HEK293T (cell line): ENCODE measurements around the gene ATG13.
"Not testable (repeated sequence)": the region's sequence is repeated elsewhere in the genome, so short reads cannot be mapped to it uniquely, and the experiment has no call there.

ENCODE experiments used
- CTCF ChIA-PET: fragments of 350-600 bp; formaldehyde crosslinking; extraction: SDS; loops from one replicate; lab custom pipeline; 2021; ENCODE audit warnings: antibody characterized with exemption, inconsistent platforms; lab: Yijun Ruan, JAX
- POLR2A ChIA-PET: fragments of 350-600 bp; formaldehyde crosslinking; extraction: SDS; loops from one replicate; lab custom pipeline; 2020; ENCODE audit warnings: antibody characterized with exemption, inconsistent platforms; lab: Yijun Ruan, JAX
- DNase-seq: peaks from one replicate; pipeline ENCODE4 v3.0.0; 2012; ENCODE audit warnings: mixed read lengths; ENCODE audit errors: extremely low spot score
- ARNT ChIP-seq: fragments of 450-650 bp; IDR thresholded peaks from 2 replicates; pipeline ENCODE4 v1.6.1; 2017; ENCODE audit warnings: mild to moderate bottlenecking
- BHLHE40 ChIP-seq: fragments of 450-650 bp; IDR thresholded peaks from 2 replicates; pipeline ENCODE4 v1.6.1; 2016; ENCODE audit warnings: mild to moderate bottlenecking, moderate library complexity, borderline replicate concordance
- CTBP1 ChIP-seq: fragments of 450-650 bp; IDR thresholded peaks from 2 replicates; pipeline ENCODE4 v1.6.1; 2016; ENCODE audit warnings: borderline replicate concordance
- ELF4 ChIP-seq: fragments of 450-650 bp; IDR thresholded peaks from 2 replicates; pipeline ENCODE4 v1.6.1; 2017; ENCODE audit warnings: antibody characterized with exemption
- FOXA1 ChIP-seq: fragments of 450-650 bp; IDR thresholded peaks from 2 replicates; pipeline ENCODE4 v1.6.1; 2016; ENCODE audit warnings: mild to moderate bottlenecking
- FOXK2 ChIP-seq: fragments of 450-650 bp; IDR thresholded peaks from 2 replicates; pipeline ENCODE4 v1.6.1; 2016; ENCODE audit warnings: mild to moderate bottlenecking
- FOXM1 ChIP-seq: fragments of 450-650 bp; IDR thresholded peaks from 2 replicates; pipeline ENCODE4 v1.6.1; 2017; ENCODE audit warnings: mild to moderate bottlenecking, borderline replicate concordance
- HDGF ChIP-seq: fragments of 450-650 bp; IDR thresholded peaks from 2 replicates; pipeline ENCODE4 v1.6.1; 2017; ENCODE audit warnings: antibody characterized with exemption, borderline replicate concordance
- L3MBTL2 ChIP-seq: fragments of 450-650 bp; conservative IDR thresholded peaks from 2 replicates; pipeline ENCODE4 v1.6.1; 2016; ENCODE audit warnings: mild to moderate bottlenecking
- LEF1 ChIP-seq: fragments of 450-650 bp; IDR thresholded peaks from 2 replicates; pipeline ENCODE4 v1.6.1; 2017; ENCODE audit warnings: mild to moderate bottlenecking, borderline replicate concordance
- NFRKB ChIP-seq: fragments of 450-650 bp; IDR thresholded peaks from 2 replicates; pipeline ENCODE4 v1.6.1; 2016; ENCODE audit warnings: mild to moderate bottlenecking, moderate library complexity
- SP1 ChIP-seq: fragments of 450-650 bp; IDR thresholded peaks from 2 replicates; pipeline ENCODE4 v1.6.1; 2017
- SUZ12 ChIP-seq: fragments of 450-650 bp; IDR thresholded peaks from 2 replicates; pipeline ENCODE4 v1.6.1; 2016; ENCODE audit warnings: mild to moderate bottlenecking
- TARDBP ChIP-seq: fragments of 450-650 bp; IDR thresholded peaks from 2 replicates; pipeline ENCODE4 v1.6.1; 2016
- ZNF384 ChIP-seq: fragments of 450-650 bp; IDR thresholded peaks from 2 replicates; pipeline ENCODE4 v1.6.1; 2016
- TF ChIP-seq, protein P1 (sequence below): fragments of 450-650 bp; IDR thresholded peaks from 2 replicates; pipeline ENCODE4 v1.6.1; 2016

The ATG13 gene

DNA sequence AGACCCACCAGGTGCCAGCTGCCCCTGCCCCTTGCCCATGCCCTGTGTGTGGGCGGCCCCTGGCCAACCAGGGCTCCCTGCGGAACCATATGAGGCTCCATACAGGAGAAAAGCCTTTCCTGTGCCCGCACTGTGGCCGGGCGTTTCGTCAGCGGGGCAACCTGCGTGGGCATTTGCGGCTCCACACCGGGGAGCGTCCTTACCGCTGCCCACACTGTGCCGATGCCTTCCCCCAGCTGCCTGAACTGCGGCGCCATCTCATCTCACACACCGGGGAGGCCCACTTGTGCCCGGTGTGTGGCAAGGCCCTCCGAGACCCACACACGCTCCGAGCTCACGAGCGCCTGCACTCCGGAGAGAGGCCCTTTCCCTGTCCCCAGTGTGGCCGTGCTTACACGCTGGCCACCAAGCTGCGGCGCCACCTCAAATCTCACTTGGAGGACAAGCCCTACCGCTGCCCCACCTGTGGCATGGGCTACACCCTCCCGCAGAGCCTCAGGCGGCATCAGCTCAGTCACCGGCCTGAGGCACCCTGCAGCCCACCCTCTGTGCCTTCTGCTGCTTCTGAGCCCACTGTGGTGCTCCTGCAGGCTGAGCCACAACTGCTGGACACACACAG, 87.8 kb downstream of the ATG13 start:
- POLR2A ChIA-PET: no interaction called here
- DNase-seq: no peak
- TF ChIP-seq HDGF: no peak
- TF ChIP-seq L3MBTL2: no peak
- no peak for TF ChIP-seq FOXA1
- TF ChIP-seq ZNF384: no peak
- TF ChIP-seq SUZ12: no peak
- TF ChIP-seq ARNT: no peak
- no peak for TF ChIP-seq CTBP1
- no peak for TF ChIP-seq FOXM1
- TF ChIP-seq LEF1: no peak
- TF ChIP-seq, protein P1, sequence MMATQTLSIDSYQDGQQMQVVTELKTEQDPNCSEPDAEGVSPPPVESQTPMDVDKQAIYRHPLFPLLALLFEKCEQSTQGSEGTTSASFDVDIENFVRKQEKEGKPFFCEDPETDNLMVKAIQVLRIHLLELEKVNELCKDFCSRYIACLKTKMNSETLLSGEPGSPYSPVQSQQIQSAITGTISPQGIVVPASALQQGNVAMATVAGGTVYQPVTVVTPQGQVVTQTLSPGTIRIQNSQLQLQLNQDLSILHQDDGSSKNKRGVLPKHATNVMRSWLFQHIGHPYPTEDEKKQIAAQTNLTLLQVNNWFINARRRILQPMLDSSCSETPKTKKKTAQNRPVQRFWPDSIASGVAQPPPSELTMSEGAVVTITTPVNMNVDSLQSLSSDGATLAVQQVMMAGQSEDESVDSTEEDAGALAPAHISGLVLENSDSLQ: no peak
- no peak for TF ChIP-seq NFRKB
- TF ChIP-seq BHLHE40: no peak
- no peak for TF ChIP-seq ELF4
- no peak for TF ChIP-seq SP1
- no peak for TF ChIP-seq TARDBP
- TF ChIP-seq FOXK2: no peak
- CTCF ChIA-PET: no interaction called here

GRCh38 chr11:46706886-46707285, 89.5 kb downstream of the ATG13 start:
- ChIA-PET CTCF (no interaction called here), POLR2A (interaction anchor here (2.2 kb wide), 1 partner anchor 13 kb away, joined by 6 read pairs; no protein-coding TSS in a partner anchor)
- no peak for TF ChIP-seq NFRKB
- TF ChIP-seq L3MBTL2: no peak
- DNase-seq: no peak

DNA sequence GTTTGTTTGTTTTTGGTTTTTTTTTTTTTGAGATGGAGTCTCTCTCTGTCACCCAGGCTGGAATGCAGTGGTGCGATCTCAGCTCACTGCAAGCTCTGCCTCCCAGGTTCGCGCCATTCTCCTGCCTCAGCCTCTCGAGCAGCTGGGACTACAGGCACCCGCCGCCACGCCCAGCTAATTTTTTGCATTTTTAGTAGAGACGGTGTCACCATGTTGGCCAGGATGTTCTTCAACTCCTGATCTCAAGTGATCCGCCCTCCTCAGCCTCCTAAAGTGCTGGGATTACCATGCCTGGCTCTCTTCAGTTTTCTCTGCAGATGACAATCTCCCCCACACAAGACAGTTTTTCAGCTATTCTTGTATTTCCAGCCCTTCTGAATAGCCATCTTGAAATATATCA, 92.0 kb downstream of the ATG13 start:
- POLR2A ChIA-PET, DNase-seq: not testable (repeated sequence)
- CTCF ChIA-PET: interaction anchor here (0.7 kb wide), 1 partner anchor 131 kb away, joined by 3 read pairs; no protein-coding TSS in a partner anchor

- POLR2A ChIA-PET: interaction anchor here (1.2 kb wide), 1 partner anchor 10 kb away, joined by 4 read pairs; the partner anchor contains the start of genes ARHGAP1 and ZNF408
- CTCF ChIA-PET: no interaction called here
- no peak for TF ChIP-seq LEF1
- no peak for TF ChIP-seq ARNT
- TF ChIP-seq HDGF: no peak
- TF ChIP-seq, protein P1: no peak
- no peak for TF ChIP-seq SUZ12
- TF ChIP-seq BHLHE40: no peak
- no peak for TF ChIP-seq FOXM1
- no peak for TF ChIP-seq CTBP1
- TF ChIP-seq ZNF384: no peak
- no peak for TF ChIP-seq NFRKB
- no peak for TF ChIP-seq FOXK2
- no peak for TF ChIP-seq ELF4
- TF ChIP-seq TARDBP: no peak
- no peak for DNase-seq
Measured at GRCh38 chr11:46710821-46711269, 93.5 kb downstream of the ATG13 start.

- ChIA-PET POLR2A (interaction anchor here (1.2 kb wide), 1 partner anchor 11 kb away, joined by 4 read pairs; the partner anchor contains the start of genes ARHGAP1 and ZNF408), CTCF (no interaction called here)
- no peak for DNase-seq
- TF ChIP-seq FOXK2 (no peak), ELF4 (no peak), HDGF (no peak), SUZ12 (no peak), NFRKB (no peak), FOXA1 (no peak), CTBP1 (no peak), LEF1 (no peak), L3MBTL2 (no peak), BHLHE40 (no peak), SP1 (no peak), ARNT (no peak), TARDBP (no peak), ZNF384 (no peak), FOXM1 (no peak)
- TF ChIP-seq, protein P1: no peak
Measured at GRCh38 chr11:46711303-46711702, 94.0 kb downstream of the ATG13 start.

DNA sequence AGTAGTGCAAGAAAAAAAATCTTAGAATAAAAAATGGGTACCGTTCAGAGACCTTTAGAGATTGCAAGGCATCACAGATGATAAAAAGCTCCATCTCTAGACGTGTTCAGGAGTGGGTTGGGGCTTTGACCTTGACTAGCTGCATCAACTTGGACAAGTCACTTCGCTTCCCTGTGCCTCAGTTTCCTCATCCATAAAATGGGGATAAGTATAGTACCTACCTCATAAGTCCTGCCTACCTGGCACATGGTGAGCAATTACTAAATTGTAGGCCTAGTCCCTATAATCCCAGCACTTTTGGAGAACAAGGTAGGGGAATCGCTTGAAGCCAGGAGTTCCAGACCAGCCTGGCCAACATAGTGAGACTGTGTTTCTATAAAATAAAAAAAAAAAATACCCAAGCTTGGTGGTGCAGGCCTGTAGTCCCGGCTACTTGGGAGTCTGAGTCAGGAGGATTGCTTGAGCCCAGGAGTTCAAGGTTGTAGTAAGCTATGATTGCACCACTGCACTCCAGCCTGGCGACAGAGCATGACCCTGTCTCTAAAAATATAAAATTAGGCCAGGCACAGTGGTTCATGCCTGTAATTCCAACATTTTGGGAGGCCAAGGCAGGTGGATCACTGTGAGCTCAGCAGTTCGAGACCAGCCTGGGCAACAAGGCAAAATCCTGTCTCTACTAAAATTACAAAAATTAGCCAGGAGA, 95.7 kb downstream of the ATG13 start:
- ChIA-PET CTCF (no interaction called here), POLR2A (interaction anchor here (1.6 kb wide), 1 partner anchor 13 kb away, joined by 3 read pairs; the partner anchor contains the start of genes ARHGAP1 and ZNF408)
- TF ChIP-seq CTBP1 (no peak), LEF1 (no peak), SUZ12 (no peak), FOXM1 (no peak), ZNF384 (no peak), BHLHE40 (no peak), L3MBTL2 (no peak), TARDBP (no peak), HDGF (no peak), FOXK2 (no peak), SP1 (no peak), FOXA1 (no peak), ARNT (no peak)
- DNase-seq: no peak

GRCh38 chr11:46717825-46718154, 100.4 kb downstream of the ATG13 start:
- POLR2A ChIA-PET, CTCF ChIA-PET: not testable (repeated sequence)

More at GRCh38 chr11:46717825-46718154, 100.4 kb downstream of the ATG13 start:
- DNase-seq: not testable (repeated sequence)
